Cardiac fibroblast (primary cell): ENCODE data around the gene ACKR4.
A peak's percentile ranks its signal among the peaks of the same experiment; 100 is the strongest.

Experiments used
- DNase-seq, 2 donors: peaks; one replicate each; pipeline versions ENCODE4 v3.0.0 to v3.0.0-alpha.2; 2010; ENCODE audit warnings: low read depth in 2 of 2
- H3K4me3 ChIP-seq, 2 donors: replicated peaks in 1 of 2; 1 replicate in 1 of 2; 2 replicates in 1 of 2; pipeline ENCODE4 v1.5.1; 2011; ENCODE audit warnings: low read depth in 2 of 2, low read length in 2 of 2, mild to moderate bottlenecking in 2 of 2, moderate library complexity in 1 of 2
- TF ChIP-seq, protein P1 (sequence below): IDR thresholded peaks from one replicate; pipeline ENCODE4 v1.5.1; 2011; ENCODE audit warnings: low read depth, mild to moderate bottlenecking, low read length, inconsistent platforms

The ACKR4 gene

DNA sequence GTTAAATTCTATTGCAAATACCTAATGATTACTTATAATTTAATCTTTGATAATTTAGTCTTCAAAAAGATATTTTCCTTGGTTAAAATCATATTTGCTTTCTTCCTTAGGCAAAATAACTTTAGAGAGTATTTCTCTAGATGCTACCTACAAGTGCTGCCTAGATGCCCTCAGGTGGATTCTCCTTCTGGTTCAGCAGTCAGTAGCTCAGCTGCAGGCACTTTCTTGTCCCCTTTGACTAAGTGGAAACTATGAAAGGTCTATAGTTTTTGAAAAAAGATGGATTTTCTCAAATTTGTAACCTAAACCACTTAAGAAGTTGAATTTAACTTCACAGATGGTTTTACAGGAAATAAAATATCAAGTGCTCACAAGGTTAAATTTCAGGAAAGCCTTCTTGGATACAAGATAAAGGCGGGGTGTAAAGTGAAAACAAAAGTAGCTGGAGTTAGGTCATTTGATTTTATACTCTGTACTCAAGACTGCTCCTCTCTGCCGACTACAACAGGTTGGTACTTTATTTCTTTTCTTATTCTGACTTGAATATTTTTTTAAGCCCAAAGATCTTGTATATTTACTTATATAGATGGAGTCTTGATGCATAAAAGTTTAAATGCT is at the start of gene ACKR4:
TSS of gene ACKR4 (plus strand) at position 455 of the 618 bp plus-strand sequence. CDS start 3,128 bp downstream, outside the sequence.
- DNase-seq = peak in 1 of 2 donors; percentile 23
- TF ChIP-seq, protein P1, sequence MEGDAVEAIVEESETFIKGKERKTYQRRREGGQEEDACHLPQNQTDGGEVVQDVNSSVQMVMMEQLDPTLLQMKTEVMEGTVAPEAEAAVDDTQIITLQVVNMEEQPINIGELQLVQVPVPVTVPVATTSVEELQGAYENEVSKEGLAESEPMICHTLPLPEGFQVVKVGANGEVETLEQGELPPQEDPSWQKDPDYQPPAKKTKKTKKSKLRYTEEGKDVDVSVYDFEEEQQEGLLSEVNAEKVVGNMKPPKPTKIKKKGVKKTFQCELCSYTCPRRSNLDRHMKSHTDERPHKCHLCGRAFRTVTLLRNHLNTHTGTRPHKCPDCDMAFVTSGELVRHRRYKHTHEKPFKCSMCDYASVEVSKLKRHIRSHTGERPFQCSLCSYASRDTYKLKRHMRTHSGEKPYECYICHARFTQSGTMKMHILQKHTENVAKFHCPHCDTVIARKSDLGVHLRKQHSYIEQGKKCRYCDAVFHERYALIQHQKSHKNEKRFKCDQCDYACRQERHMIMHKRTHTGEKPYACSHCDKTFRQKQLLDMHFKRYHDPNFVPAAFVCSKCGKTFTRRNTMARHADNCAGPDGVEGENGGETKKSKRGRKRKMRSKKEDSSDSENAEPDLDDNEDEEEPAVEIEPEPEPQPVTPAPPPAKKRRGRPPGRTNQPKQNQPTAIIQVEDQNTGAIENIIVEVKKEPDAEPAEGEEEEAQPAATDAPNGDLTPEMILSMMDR = no peak
- no peak within 1 kb of the TSS for H3K4me3 ChIP-seq

DNA sequence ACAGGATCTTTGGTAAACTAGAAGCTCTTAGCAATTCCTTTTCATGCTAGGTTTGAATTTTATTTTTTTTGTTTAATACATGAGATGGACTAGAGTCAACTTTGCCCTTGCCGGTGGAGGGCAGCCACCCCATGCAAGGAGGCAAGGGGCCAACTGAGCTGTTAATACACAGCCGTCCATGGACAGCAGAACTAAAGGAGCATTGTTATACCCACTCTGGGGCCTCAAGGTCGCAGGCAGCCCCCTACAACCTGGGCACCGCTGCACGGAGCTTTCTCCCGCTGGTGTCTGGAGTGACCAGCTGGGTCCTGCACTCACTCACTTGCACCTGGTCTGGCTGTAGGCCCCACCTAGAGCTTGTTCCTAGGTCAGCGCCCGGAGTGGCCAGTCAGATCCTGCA is 47.9 kb upstream of the ACKR4 start:
- H3K4me3 ChIP-seq = no peak overlapping the region
- TF ChIP-seq, protein P1 = no peak
- no peak for DNase-seq

DNA sequence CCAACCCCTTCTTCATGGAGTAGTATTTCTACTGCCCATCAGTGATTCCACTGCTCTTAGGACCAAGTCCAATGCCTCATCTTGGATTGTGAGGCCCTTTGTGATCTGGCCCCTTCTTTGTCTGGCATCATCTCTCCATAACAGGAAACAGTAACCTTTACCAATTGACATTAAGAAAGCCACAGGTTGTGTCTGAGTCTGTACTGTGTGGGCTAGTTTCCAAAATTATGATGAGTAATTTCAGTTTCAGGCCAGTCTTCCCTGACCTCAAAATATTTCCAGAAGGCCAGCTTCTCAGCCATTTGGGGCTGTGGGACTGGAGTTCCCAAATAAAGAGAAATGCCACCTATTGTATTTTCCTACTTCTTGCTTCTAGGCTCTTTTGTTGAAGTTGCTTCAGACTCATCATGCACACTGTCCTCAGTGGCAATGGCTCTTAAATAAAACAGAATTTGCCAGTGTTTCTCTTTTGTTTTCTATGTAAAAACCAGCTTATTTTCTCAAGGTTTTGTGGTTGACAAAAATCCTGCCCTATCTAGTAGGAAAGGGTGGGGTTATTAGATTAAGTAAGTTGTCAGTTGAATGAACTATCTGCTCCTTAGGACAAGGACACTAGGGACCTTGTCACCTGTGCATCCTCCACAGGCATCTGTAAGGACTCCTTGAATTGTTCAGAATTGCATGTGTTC is 47.0 kb upstream of the ACKR4 start:
- peak; percentile 67 to 85 for DNase-seq
- TF ChIP-seq, protein P1 = no peak
- H3K4me3 ChIP-seq = no peak overlapping the region

DNA sequence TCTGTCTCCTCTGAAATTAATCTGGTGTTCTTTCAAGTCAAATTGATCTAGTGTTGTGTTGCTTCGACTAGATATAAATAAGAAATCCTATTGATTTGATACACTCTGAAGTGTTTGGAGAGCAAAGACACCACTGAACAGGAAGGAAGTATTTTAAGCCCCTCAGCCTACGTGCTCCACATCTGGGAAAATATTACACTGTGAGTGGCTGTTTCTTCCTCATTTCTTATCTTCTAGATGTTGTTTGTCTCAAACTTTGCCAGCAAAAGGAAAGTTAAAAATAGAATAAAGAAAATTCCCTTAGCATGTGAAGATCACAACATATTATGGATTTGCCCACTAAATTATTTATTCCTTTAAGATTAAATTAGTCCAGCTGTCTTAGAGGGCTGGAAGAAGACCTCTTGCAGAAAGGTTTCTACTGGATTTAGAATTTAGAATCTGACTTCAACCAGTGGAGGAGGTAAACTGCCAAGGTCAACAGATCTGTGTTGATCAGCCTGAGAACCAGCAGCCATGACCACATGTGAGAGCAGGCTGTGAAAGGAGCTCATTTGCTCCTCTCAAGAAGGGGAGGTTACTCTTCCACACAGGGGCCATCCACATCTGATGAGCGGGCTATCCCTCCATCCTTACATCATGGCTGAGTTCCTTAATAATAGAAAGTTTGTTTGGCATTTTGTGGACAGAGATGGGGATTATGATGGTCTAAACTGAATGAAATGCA is 46.3 kb upstream of the ACKR4 start:
- DNase-seq = peak in 1 of 2 donors; percentile 23
- no peak overlapping the region for H3K4me3 ChIP-seq
- TF ChIP-seq, protein P1 = no peak

DNA sequence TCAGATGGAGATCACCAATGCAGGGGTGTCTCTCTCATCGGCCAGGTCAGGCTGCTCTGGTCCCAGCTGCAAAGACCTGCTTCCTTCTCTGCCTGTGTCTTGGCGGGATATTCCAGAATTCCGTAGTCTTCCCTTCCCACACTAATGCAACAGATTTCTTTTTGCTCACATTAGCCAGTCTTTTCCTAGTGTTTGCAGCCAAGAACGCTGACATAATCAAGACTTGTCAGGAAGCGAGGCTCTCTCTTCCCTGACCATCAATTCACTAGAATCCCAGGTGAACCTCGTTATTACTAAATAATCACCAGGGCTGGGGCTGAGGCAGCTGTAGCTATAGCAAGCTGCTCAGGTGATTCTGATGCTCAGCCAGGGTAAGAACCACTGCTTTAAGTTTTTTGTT is 43.2 kb upstream of the ACKR4 start:
- TF ChIP-seq, protein P1 = no peak
- peak in 1 of 2 donors; percentile 6 for DNase-seq
- H3K4me3 ChIP-seq = no peak overlapping the region

DNA sequence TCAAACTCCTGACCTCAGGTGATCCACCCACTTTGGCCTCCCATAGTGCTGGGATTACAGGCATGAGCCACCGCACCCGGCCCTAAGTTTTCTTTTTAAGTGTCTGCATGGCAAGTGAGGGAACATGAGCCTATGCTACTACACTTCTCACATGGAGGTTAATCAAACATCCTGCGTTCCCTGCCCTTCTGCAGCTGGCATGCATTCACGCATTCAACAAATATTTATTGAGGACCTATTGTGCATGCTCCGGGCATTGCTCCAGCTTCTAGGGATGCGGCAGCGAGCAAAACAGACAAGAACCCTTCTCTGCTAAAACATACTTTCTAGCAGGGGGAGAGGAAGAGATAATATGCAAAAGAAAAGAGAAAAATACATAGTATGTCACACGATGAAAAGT is 42.6 kb upstream of the ACKR4 start:
- H3K4me3 ChIP-seq = no peak overlapping the region
- DNase-seq = peak; percentile 44 to 52
- TF ChIP-seq, protein P1 = no peak
